HepG2 (cell line): ENCODE measurements around the gene CDKN3. TPM values are rescaled to one million over a fixed set of nuclear protein-coding genes. Genes with fewer than 3 reads are reported as not detected.

Experiments
- GABPA ChIP-seq, 2 experiments: IDR thresholded peaks; 2 replicates each; pipeline ENCODE4 v1.6.1; 2011 to 2016; ENCODE audit warnings: low read depth in 2 of 2, low read length in 1 of 2, missing biosample characterization in 1 of 2, missing genetic modification characterization in 1 of 2
- LCORL ChIP-seq, 2 experiments: fragments of 450-650 bp in 1 of 2; sonication (generic) in 1 of 2; formaldehyde crosslinking in 1 of 2; IDR thresholded peaks; 2 replicates each; pipeline versions ENCODE4 v1.5.0 to v1.6.1; 2017 to 2020; ENCODE audit warnings: antibody characterized with exemption in 1 of 2, missing genetic modification reagents in 1 of 2
- NR2F6 ChIP-seq, 2 experiments: IDR thresholded peaks; 2 replicates each; pipeline ENCODE4 v1.6.1; 2016; ENCODE audit warnings: antibody characterized with exemption in 1 of 2, mild to moderate bottlenecking in 1 of 2
- ZBTB40 ChIP-seq, 2 experiments: fragments of 450-650 bp in 1 of 2; sonication (generic) in 1 of 2; formaldehyde crosslinking in 1 of 2; IDR thresholded peaks; 2 replicates each; pipeline versions ENCODE4 v1.6.1 to v1.8.0; 2016 to 2022; ENCODE audit warnings: antibody characterized with exemption in 1 of 2, mild to moderate bottlenecking in 1 of 2, missing genetic modification reagents in 1 of 2
- ZHX1 ChIP-seq: sonication (generic); formaldehyde crosslinking; IDR thresholded peaks from 2 replicates; pipeline ENCODE4 v1.8.1; 2022; ENCODE audit warnings: low read depth, mild to moderate bottlenecking, missing genetic modification reagents
- ZNF335 ChIP-seq: sonication (generic); formaldehyde crosslinking; IDR thresholded peaks from 2 replicates; pipeline ENCODE4 v1.4.0; 2020; ENCODE audit warnings: missing genetic modification reagents
- ZNF878 ChIP-seq: sonication (generic); formaldehyde crosslinking; IDR thresholded peaks from 2 replicates; pipeline ENCODE4 v1.8.1; 2023; ENCODE audit warnings: mild to moderate bottlenecking, missing genetic modification reagents, moderate library complexity
- ZSCAN31 ChIP-seq: sonication (generic); formaldehyde crosslinking; IDR thresholded peaks from 2 replicates; pipeline ENCODE4 v1.5.0; 2020; ENCODE audit warnings: low read depth, mild to moderate bottlenecking, missing genetic modification reagents
- polyA plus RNA-seq, 8 experiments: library from polyadenylated mRNA; depleted of rRNA in 3 of 8; stranded (reverse) in 7 of 8; unstranded in 1 of 8; fragments of >200 nt; fragmentation: Illumina TruSeq in 4 of 8; extraction: Trizol in 4 of 8; gene quantifications; 2 replicates each; pipeline versions ENCODE4 v1.2.1 to v1.2.3, GENCODE V29; 2011 to 2016; ENCODE audit warnings: low read depth in 4 of 8, missing spikeins in 1 of 8, mixed read lengths in 1 of 8; ENCODE audit not compliant: insufficient read depth in 1 of 8
- total RNA-seq, 5 experiments: library from RNA; depleted of rRNA; stranded (reverse); fragments of >200 nt; fragmentation: Illumina TruSeq; extraction: Trizol; gene quantifications; 2 replicates each; pipeline ENCODE4 v1.2.3, GENCODE V29; 2016; ENCODE audit warnings: low read depth in 1 of 5
- TF ChIP-seq, protein P1 (sequence below): IDR thresholded peaks from 2 replicates; pipeline ENCODE4 v1.6.1; 2016; ENCODE audit warnings: missing compliant biosample characterization, missing genetic modification reagents, borderline replicate concordance
- TF ChIP-seq, protein P2 (sequence below): sonication (generic); formaldehyde crosslinking; IDR thresholded peaks from 2 replicates; pipeline ENCODE4 v1.5.0; 2020; ENCODE audit warnings: mild to moderate bottlenecking, missing genetic modification reagents, moderate library complexity

The CDKN3 gene
- total and polyA plus RNA-seq, 2 of the 13 experiments (the other 11 are each of a cell fraction or from before 2014, with no cell fraction given), result 63.0 to 88.9 TPM

DNA sequence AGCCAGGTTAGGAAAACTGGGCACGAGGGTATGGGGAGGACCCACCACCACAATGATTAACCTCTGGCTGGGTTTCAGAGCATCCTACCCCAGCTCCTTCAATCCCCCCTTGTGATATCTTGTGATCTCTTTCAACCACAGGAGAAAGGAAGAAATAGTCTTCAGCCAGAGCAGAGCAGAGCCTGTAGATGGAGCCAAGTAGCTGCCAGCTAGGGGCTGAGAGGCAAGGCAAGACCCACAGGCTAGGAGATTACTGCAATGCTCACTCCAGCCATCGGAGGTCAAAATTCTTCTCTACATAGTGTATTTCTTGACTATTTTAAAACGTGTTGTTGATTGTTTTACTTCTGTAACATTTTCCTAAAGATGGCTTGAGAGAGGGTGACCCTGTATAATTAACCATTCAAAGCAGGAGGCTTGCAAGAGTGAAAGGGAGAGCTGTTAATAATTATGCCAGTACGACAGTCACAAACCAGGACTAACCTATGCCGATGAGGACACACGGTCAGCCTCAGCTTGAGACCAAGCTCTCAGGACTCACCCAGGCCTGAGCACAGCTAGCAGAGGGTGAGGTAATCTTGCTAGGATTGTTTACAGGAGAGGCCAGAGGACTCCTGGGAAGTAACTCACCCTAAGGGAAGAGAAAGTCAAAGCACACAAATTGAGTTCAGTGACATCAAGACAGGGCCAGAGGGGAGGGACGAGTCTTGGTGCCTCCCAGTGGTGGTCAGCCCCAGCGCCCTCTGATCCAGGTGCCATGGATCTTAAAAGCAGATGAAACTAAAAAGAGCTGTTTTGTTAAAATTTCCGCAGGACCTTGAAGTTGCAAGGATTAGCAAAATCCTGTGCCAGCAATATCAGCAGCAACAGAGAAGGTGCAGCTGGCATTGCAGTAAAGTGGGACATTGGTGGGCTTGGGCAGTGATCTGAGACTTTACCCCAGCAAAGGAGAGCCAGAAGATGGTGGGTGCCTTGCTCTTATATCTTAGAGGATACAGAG, 29.8 kb upstream of the CDKN3 start (continued):
- no peak for TF ChIP-seq ZBTB40 (IDR thresholded peaks at IDR 0.05)
- 0 out of 2 replicates have a peak, but pooled peaks have one; percentile 9 for TF ChIP-seq ZBTB40 (CRISPR knock-in tag; IDR thresholded peaks at IDR 0.05)
- no peak for TF ChIP-seq LCORL (IDR thresholded peaks at IDR 0.05)
- peak; percentile 26 for TF ChIP-seq LCORL (CRISPR knock-in tag; IDR thresholded peaks at IDR 0.05)
- TF ChIP-seq GABPA (IDR thresholded peaks at IDR 0.05; ENCODE audit: low read depth, low read length), result no peak
- no peak for TF ChIP-seq GABPA (CRISPR knock-in tag; IDR thresholded peaks at IDR 0.05; ENCODE audit: low read depth)
- 0 out of 2 replicates have a peak, but pooled peaks have one; percentile 44 for TF ChIP-seq ZNF335 (CRISPR knock-in tag)
- TF ChIP-seq ZNF878 (CRISPR knock-in tag), result 0 out of 2 replicates have a peak, but pooled peaks have one; percentile 48
- TF ChIP-seq NR2F6 (IDR thresholded peaks at IDR 0.05), result peak; percentile 22; the same call in 1 of the 2 replicates
- TF ChIP-seq NR2F6 (CRISPR knock-in tag; IDR thresholded peaks at IDR 0.05), result no peak; the same call in 1 of the 2 replicates
- TF ChIP-seq, protein P1, sequence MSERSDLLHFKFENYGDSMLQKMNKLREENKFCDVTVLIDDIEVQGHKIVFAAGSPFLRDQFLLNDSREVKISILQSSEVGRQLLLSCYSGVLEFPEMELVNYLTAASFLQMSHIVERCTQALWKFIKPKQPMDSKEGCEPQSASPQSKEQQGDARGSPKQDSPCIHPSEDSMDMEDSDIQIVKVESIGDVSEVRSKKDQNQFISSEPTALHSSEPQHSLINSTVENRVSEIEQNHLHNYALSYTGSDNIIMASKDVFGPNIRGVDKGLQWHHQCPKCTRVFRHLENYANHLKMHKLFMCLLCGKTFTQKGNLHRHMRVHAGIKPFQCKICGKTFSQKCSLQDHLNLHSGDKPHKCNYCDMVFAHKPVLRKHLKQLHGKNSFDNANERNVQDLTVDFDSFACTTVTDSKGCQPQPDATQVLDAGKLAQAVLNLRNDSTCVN (CRISPR knock-in tag), result 0 out of 2 replicates have a peak, but pooled peaks have one; percentile 16
- peak; percentile 53; the same call in 1 of the 2 replicates for TF ChIP-seq ZSCAN31 (CRISPR knock-in tag)
- TF ChIP-seq, protein P2, sequence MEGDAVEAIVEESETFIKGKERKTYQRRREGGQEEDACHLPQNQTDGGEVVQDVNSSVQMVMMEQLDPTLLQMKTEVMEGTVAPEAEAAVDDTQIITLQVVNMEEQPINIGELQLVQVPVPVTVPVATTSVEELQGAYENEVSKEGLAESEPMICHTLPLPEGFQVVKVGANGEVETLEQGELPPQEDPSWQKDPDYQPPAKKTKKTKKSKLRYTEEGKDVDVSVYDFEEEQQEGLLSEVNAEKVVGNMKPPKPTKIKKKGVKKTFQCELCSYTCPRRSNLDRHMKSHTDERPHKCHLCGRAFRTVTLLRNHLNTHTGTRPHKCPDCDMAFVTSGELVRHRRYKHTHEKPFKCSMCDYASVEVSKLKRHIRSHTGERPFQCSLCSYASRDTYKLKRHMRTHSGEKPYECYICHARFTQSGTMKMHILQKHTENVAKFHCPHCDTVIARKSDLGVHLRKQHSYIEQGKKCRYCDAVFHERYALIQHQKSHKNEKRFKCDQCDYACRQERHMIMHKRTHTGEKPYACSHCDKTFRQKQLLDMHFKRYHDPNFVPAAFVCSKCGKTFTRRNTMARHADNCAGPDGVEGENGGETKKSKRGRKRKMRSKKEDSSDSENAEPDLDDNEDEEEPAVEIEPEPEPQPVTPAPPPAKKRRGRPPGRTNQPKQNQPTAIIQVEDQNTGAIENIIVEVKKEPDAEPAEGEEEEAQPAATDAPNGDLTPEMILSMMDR (CRISPR knock-in tag), result peak; percentile 79
- TF ChIP-seq ZHX1 (CRISPR knock-in tag), result no peak
